Neural cell (in vitro differentiated cells): Measurements from ENCODE around the gene KCNH6. TPM values are rescaled to one million over a fixed set of nuclear protein-coding genes. Genes with fewer than 3 reads are reported as not detected.

ENCODE experiments used
- H2AFZ ChIP-seq: fragments of 200-600, 300-800 bp; sonication (generic), shearing (Covaris generic); 2 replicates; pipeline ENCODE4 v1.6.0; 2014; ENCODE audit warnings: low read depth, mild to moderate bottlenecking, antibody characterized with exemption, low read length, moderate library complexity
- H3F3A ChIP-seq: fragments of 200-600 bp; shearing (Covaris generic); 2 replicates; pipeline ENCODE4 v1.6.1; 2016; ENCODE audit warnings: mild to moderate bottlenecking, moderate library complexity, mixed read lengths, antibody characterized with exemption, low read length; ENCODE audit not compliant: insufficient read depth, poor library complexity, severe bottlenecking
- H3K27ac ChIP-seq: fragments of 200-600, 300-800 bp; sonication (generic), shearing (Covaris generic); 2 replicates; pipeline ENCODE4 v1.5.1; 2014; ENCODE audit warnings: mild to moderate bottlenecking, low read length, moderate library complexity
- H3K27me3 ChIP-seq: fragments of 300-800, 200-600 bp; sonication (generic), shearing (Covaris generic); 2 replicates; pipeline ENCODE4 v1.6.0; 2014; ENCODE audit warnings: mild to moderate bottlenecking, low read depth, low read length, moderate library complexity; ENCODE audit not compliant: insufficient read depth
- H3K36me3 ChIP-seq: fragments of 300-800, 200-600 bp; sonication (generic), shearing (Covaris generic); 2 replicates; pipeline ENCODE4 v1.5.1; 2014; ENCODE audit warnings: mild to moderate bottlenecking, antibody characterized with exemption, low read length, moderate library complexity; ENCODE audit not compliant: insufficient read depth
- H3K4me2 ChIP-seq: fragments of 300-800, 200-600 bp; sonication (generic), shearing (Covaris generic); 2 replicates; pipeline ENCODE4 v1.6.0; 2014; ENCODE audit warnings: mild to moderate bottlenecking, low read length
- H3K4me3 ChIP-seq: fragments of 300-800, 200-600 bp; sonication (generic), shearing (Covaris generic); 2 replicates; pipeline ENCODE4 v1.5.1; 2014; ENCODE audit warnings: mild to moderate bottlenecking, low read length, moderate library complexity
- H3K79me2 ChIP-seq: fragments of 200-600 bp; shearing (Covaris generic); replicated peaks from 2 replicates; pipeline ENCODE4 v1.6.0; 2014; ENCODE audit warnings: mild to moderate bottlenecking, low read length, moderate library complexity; ENCODE audit not compliant: insufficient read depth
- H3K9ac ChIP-seq: fragments of 300-800, 200-600 bp; sonication (generic), shearing (Covaris generic); 2 replicates; pipeline ENCODE4 v1.6.1; 2016; ENCODE audit warnings: mild to moderate bottlenecking, low read length, mixed read lengths
- H3K9me2 ChIP-seq: fragments of 200-600 bp; shearing (Covaris generic); 2 replicates; pipeline ENCODE4 v1.6.1; 2016; ENCODE audit warnings: mild to moderate bottlenecking, low read length, mixed read lengths; ENCODE audit not compliant: insufficient read depth
- H3K9me3 ChIP-seq: fragments of 200-600, 300-800 bp; sonication (generic), shearing (Covaris generic); 2 replicates; pipeline ENCODE4 v1.6.1; 2016; ENCODE audit warnings: mild to moderate bottlenecking, mixed run types, low read length, moderate library complexity, mixed read lengths
- H4K20me1 ChIP-seq: fragments of 200-600 bp; shearing (Covaris generic); 2 replicates; pipeline ENCODE4 v1.6.1; 2016; ENCODE audit warnings: mild to moderate bottlenecking, mixed run types; ENCODE audit not compliant: insufficient read depth
- EP300 ChIP-seq: fragments of 450-650 bp; conservative IDR thresholded peaks from 2 replicates; pipeline ENCODE4 v1.6.1; 2014; ENCODE audit warnings: antibody characterized with exemption, mild to moderate bottlenecking, moderate library complexity; ENCODE audit not compliant: poor library complexity, severe bottlenecking
- EZH2 ChIP-seq: fragments of 200-600, 300-800 bp; shearing (Covaris generic), sonication (generic); IDR thresholded peaks from 2 replicates; pipeline ENCODE4 v1.6.1; 2014; ENCODE audit warnings: antibody characterized with exemption, low read length, borderline replicate concordance, mild to moderate bottlenecking; ENCODE audit not compliant: insufficient read depth, poor library complexity, severe bottlenecking
- MXI1 ChIP-seq: fragments of 450-650 bp; conservative IDR thresholded peaks from 2 replicates; pipeline ENCODE4 v1.6.1; 2014; ENCODE audit warnings: antibody characterized with exemption, mild to moderate bottlenecking; ENCODE audit not compliant: poor library complexity, severe bottlenecking
- POLR2AphosphoS5 ChIP-seq: IDR thresholded peaks from 2 replicates; pipeline ENCODE4 v1.6.1; 2012
- RAD21 ChIP-seq: fragments of 450-650 bp; conservative IDR thresholded peaks from 2 replicates; pipeline ENCODE4 v1.6.1; 2014; ENCODE audit warnings: antibody characterized with exemption, mild to moderate bottlenecking, moderate library complexity
- SMC3 ChIP-seq: fragments of 450-650 bp; conservative IDR thresholded peaks from 2 replicates; pipeline ENCODE4 v1.6.1; 2014; ENCODE audit warnings: antibody characterized with exemption, mild to moderate bottlenecking, moderate library complexity; ENCODE audit not compliant: poor library complexity
- TAF1 ChIP-seq: IDR thresholded peaks from 2 replicates; pipeline ENCODE4 v1.6.1; 2012; ENCODE audit warnings: low read depth
- polyA plus RNA-seq: library from polyadenylated mRNA; depleted of rRNA; stranded (reverse); fragments of >200 nt; gene quantifications from 2 replicates; pipeline ENCODE4 v1.2.3, GENCODE V29; 2014
- TF ChIP-seq, protein P1 (sequence below): fragments of 450-650 bp; IDR thresholded peaks from 2 replicates; pipeline ENCODE4 v1.5.1; 2014; ENCODE audit warnings: antibody characterized with exemption, mild to moderate bottlenecking, moderate library complexity; ENCODE audit not compliant: poor library complexity, severe bottlenecking
- TF ChIP-seq, protein P2 (sequence below): IDR thresholded peaks from 2 replicates; pipeline ENCODE4 v1.6.1; 2012; ENCODE audit warnings: borderline replicate concordance

The KCNH6 gene
- polyA plus RNA-seq, 1 donor from 2014 or later = not detected

DNA sequence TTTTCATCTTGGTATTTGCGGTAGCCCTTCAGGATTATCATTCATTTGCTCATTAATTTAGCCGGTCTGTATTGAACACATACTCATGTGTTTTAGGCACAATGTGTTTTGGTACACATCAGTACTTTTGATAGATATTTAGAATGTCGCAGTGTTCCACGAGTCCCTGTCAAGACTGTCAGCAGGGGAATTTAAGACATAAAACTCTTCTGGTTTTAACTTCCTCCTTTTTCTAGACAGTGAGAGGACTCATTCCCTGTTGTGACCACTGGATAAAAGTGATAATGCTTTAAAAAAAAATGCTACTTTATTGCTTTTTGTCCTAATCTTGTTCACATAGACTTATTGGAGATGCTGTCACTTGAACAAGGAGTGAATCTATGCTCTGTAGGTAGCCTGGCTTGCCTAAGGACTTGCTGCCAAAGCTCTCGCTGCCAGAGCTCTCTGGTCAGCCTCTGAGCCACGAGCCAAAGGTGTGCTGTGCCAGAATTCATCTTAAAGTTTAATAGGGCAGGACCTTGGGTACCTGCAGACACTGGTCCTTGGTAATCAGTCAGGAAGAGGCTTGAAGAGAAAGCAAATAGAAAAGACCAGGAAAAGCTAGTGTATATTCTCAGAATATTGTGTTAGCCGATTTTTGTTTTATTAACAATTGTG, 32.5 kb downstream of the KCNH6 start:
- H3K4me3 ChIP-seq = no peak overlapping the region
- H2AFZ ChIP-seq = no peak overlapping the region
- peaks cover 3% of the 10 kb centered on the region for H4K20me1 ChIP-seq
- H3K9me3 ChIP-seq = no peaks in the 10 kb centered on the region
- no peaks in the 10 kb centered on the region for H3K9me2 ChIP-seq
- H3K9ac ChIP-seq = no peak overlapping the region
- no peak overlapping the region for H3K27ac ChIP-seq
- TF ChIP-seq SMC3 = no peak
- TF ChIP-seq, protein P1, sequence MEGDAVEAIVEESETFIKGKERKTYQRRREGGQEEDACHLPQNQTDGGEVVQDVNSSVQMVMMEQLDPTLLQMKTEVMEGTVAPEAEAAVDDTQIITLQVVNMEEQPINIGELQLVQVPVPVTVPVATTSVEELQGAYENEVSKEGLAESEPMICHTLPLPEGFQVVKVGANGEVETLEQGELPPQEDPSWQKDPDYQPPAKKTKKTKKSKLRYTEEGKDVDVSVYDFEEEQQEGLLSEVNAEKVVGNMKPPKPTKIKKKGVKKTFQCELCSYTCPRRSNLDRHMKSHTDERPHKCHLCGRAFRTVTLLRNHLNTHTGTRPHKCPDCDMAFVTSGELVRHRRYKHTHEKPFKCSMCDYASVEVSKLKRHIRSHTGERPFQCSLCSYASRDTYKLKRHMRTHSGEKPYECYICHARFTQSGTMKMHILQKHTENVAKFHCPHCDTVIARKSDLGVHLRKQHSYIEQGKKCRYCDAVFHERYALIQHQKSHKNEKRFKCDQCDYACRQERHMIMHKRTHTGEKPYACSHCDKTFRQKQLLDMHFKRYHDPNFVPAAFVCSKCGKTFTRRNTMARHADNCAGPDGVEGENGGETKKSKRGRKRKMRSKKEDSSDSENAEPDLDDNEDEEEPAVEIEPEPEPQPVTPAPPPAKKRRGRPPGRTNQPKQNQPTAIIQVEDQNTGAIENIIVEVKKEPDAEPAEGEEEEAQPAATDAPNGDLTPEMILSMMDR = no peak
- TF ChIP-seq, protein P2, sequence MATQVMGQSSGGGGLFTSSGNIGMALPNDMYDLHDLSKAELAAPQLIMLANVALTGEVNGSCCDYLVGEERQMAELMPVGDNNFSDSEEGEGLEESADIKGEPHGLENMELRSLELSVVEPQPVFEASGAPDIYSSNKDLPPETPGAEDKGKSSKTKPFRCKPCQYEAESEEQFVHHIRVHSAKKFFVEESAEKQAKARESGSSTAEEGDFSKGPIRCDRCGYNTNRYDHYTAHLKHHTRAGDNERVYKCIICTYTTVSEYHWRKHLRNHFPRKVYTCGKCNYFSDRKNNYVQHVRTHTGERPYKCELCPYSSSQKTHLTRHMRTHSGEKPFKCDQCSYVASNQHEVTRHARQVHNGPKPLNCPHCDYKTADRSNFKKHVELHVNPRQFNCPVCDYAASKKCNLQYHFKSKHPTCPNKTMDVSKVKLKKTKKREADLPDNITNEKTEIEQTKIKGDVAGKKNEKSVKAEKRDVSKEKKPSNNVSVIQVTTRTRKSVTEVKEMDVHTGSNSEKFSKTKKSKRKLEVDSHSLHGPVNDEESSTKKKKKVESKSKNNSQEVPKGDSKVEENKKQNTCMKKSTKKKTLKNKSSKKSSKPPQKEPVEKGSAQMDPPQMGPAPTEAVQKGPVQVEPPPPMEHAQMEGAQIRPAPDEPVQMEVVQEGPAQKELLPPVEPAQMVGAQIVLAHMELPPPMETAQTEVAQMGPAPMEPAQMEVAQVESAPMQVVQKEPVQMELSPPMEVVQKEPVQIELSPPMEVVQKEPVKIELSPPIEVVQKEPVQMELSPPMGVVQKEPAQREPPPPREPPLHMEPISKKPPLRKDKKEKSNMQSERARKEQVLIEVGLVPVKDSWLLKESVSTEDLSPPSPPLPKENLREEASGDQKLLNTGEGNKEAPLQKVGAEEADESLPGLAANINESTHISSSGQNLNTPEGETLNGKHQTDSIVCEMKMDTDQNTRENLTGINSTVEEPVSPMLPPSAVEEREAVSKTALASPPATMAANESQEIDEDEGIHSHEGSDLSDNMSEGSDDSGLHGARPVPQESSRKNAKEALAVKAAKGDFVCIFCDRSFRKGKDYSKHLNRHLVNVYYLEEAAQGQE = no peak
- TF ChIP-seq POLR2AphosphoS5 = no peak
- TF ChIP-seq TAF1 = no peak
- no peak for TF ChIP-seq MXI1
- no peak for TF ChIP-seq RAD21
- no peak for TF ChIP-seq EP300
- TF ChIP-seq EZH2 = no peak
- H3K36me3 ChIP-seq = no peaks in the 10 kb centered on the region
- no peaks in the 10 kb centered on the region for H3F3A ChIP-seq
- no peaks in the 10 kb centered on the region for H3K27me3 ChIP-seq
- no peak overlapping the region for H3K4me2 ChIP-seq
- H3K79me2 ChIP-seq = peaks cover 82% of the 10 kb centered on the region

DNA sequence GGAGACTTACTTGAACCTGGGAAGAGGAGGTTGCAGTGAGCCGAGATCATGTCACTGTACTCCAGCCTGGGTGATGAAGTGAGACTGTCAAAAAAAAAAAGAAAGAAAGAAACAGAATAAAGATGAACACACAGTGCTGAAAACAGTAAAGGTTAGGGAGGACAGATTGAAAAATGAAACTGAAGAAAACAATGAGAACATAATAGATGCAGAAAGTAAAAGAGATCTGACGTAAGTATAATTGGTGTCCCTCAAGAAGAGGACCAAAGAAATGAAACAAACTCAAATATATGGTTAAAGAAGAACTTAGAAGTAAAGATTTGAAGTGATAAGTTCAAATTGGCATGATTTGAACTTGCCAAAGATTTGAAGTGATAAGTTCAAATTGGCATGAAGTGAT, 34.3 kb downstream of the KCNH6 start:
- H3K9me3 ChIP-seq = no peaks in the 10 kb centered on the region
- H3F3A ChIP-seq = no peaks in the 10 kb centered on the region
- no peaks in the 10 kb centered on the region for H3K27me3 ChIP-seq
- H2AFZ ChIP-seq = no peak overlapping the region
- no peak overlapping the region for H3K4me2 ChIP-seq
- H4K20me1 ChIP-seq = peaks cover 1% of the 10 kb centered on the region
- H3K4me3 ChIP-seq = no peak overlapping the region
- no peaks in the 10 kb centered on the region for H3K9me2 ChIP-seq
- no peak overlapping the region for H3K9ac ChIP-seq
- TF ChIP-seq POLR2AphosphoS5 (no peak), TAF1 (no peak), EZH2 (no peak), MXI1 (no peak), SMC3 (no peak), RAD21 (no peak), EP300 (no peak)
- TF ChIP-seq, protein P2 = no peak
- TF ChIP-seq, protein P1 = no peak
- peaks cover 85% of the 10 kb centered on the region for H3K79me2 ChIP-seq
- no peak overlapping the region for H3K27ac ChIP-seq
- no peaks in the 10 kb centered on the region for H3K36me3 ChIP-seq
